ENCODE measurements around the gene NDUFS8. TPM values are rescaled to one million over a fixed set of nuclear protein-coding genes. Genes with fewer than 3 reads are reported as not detected.
A peak's percentile ranks its signal among the peaks of the same experiment; 100 is the strongest.
"Not testable (repeated sequence)": the region's sequence is repeated elsewhere in the genome, so short reads cannot be mapped to it uniquely, and the experiment has no call there.

NDUFS8 gene
- 100 to 1,000 TPM in 2 of 4 donors, 10 to 100 TPM in 2; 53.4 to 291 (median 139) TPM for total RNA-seq

DNA sequence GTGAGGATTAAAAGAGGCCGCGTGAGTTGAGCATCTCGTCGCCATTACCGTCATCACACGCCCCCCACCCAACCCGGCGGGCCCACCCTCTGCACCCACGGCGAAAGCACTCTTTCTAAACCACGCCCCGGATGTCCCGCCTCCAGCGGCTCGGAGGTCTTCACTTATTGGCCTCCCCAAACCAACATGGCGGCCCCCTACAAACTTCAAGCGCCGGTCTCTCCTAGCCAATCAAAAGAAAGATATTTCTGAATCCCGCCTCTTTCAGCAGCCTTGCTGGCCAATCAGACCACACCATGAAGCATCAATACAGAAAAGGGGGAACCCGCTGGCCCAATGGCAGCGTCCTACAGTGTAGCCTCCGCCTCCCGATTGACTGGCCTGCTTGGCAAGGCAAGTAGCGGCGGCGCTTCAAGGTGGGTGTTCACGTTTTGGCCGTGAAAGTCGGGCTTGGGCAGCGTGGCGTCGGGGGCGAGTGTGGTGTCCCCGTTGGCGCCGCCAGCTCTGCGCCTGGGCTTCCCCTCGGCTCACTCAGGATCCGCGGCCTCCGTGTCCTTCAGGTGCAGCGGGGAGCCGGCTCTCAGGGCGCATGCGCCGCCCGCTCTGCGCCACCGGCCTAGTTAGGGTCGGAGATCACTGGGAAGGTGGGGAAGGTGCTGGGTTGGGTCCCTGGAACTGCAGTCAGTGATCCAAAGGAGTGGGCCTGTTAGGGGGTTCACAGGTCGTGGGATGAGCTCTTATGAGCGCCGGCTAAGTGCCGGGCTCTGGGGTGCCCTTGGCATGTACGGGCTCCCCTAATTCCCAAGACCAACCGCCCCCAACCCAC lies at the start of gene NDUFS8:
Gene NDUFS8, plus strand, starts transcription at position 364 of the 826 bp plus-strand sequence. CDS start 1,471 bp downstream, outside the sequence.
- TF ChIP-seq, protein P1, sequence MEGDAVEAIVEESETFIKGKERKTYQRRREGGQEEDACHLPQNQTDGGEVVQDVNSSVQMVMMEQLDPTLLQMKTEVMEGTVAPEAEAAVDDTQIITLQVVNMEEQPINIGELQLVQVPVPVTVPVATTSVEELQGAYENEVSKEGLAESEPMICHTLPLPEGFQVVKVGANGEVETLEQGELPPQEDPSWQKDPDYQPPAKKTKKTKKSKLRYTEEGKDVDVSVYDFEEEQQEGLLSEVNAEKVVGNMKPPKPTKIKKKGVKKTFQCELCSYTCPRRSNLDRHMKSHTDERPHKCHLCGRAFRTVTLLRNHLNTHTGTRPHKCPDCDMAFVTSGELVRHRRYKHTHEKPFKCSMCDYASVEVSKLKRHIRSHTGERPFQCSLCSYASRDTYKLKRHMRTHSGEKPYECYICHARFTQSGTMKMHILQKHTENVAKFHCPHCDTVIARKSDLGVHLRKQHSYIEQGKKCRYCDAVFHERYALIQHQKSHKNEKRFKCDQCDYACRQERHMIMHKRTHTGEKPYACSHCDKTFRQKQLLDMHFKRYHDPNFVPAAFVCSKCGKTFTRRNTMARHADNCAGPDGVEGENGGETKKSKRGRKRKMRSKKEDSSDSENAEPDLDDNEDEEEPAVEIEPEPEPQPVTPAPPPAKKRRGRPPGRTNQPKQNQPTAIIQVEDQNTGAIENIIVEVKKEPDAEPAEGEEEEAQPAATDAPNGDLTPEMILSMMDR (IDR thresholded peaks at IDR 0.05) = no peak
- TF ChIP-seq POLR2A (IDR thresholded peaks at IDR 0.05) = peak in 1 of 2 donors; percentile 47
- H3K36me3 ChIP-seq = no peaks in the 10 kb centered on the region
- H3K27me3 ChIP-seq = no peaks in the 10 kb centered on the region
- peak within 1 kb of the TSS; percentile 70 to 92 for H3K4me3 ChIP-seq
- H3K27ac ChIP-seq = peak within 1 kb of the TSS; percentile 78 to 89
- intact Hi-C loops (cut with DNase I; ENCODE audit: low total_unique reads) = no loop called here
- peak; percentile 96 to 98 for DNase-seq
- no peaks in the 10 kb centered on the region for H3K9me3 ChIP-seq
- H3K4me1 ChIP-seq = peaks cover 8 to 9% of the 10 kb centered on the region in 2 donors

DNA sequence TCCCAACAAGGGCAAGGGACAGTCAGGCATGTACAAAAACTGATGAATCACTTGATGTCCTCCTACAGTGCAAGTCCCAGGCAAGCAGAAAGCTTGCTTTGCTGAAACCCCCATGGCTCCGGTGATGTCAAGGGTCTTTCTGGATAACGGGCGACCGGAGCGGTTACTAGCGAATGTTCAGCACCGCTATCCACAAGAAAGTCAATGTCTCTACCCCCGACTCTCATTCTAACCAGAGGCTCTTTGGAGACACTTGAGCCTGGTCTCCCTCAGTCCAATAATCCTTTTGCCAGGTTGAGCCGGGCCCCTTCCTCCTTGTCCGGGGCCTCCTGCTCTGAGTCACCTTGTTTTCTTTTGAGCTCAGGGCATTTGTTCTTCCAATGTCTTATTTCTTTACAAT lies 49.3 kb upstream of the NDUFS8 start:
- H3K4me3 ChIP-seq; H3K9me3 ChIP-seq; H3K4me1 ChIP-seq; DNase-seq; H3K36me3 ChIP-seq; intact Hi-C loops (cut with DNase I; ENCODE audit: low total_unique reads); H3K27ac ChIP-seq; H3K27me3 ChIP-seq: not testable (repeated sequence)

DNA sequence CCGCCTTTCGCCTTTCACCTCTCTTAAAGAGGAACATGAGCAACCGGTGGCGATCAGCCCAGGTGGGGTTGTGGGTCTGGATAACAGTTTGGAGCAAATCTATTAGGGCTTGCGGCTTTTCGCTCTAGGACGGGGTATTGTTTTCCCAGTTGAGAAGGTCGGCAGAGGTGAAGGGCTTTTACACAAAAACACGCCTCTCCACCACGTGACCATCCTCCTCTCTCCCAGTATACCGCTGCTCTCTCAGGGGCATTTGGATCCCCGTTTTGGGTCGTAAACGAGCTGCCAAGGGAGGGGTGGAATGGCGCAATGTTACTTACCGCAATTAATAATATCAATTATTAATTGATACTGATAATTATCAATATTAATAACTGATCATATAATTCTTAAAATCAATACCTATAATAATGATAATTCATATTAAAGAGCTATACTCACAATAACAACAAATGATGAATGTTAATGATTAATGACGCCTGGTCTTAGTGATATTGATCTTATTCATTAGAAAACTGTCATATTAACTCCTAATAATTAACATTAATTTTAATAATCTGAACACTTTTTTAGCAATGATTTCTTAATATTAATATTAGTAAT lies 48.1 kb upstream of the NDUFS8 start:
- H3K36me3 ChIP-seq; H3K27me3 ChIP-seq; DNase-seq; H3K9me3 ChIP-seq; H3K4me3 ChIP-seq; H3K27ac ChIP-seq; H3K4me1 ChIP-seq; intact Hi-C loops (cut with DNase I; ENCODE audit: low total_unique reads): not testable (repeated sequence)

DNA sequence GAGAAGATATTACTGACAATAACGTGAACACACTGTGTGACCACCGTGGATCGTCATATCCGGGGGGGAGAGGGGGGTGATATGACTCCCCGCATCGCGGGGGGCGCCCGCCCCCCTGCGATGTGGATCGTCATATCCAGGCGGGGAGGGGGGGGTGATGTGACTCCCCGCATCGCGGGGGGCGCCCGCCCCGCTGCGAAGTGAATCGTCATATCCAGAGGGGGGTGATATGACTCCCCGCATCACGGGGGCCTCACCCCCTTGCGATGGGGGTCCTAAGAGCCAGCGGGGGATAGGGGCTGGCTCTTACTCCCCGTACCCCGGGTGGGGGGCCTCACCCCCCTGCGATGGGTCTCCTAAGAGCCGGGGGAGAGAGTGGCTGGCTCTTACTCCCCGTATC lies 46.5 kb upstream of the NDUFS8 start:
- Histone ChIP-seq H3K27me3 (no peaks in the 10 kb centered on the region), H3K4me3 (no peak overlapping the region), H3K36me3 (no peaks in the 10 kb centered on the region), H3K4me1 (no peaks in the 10 kb centered on the region), H3K9me3 (no peaks in the 10 kb centered on the region), H3K27ac (no peak overlapping the region)
- TF ChIP-seq, protein P1 (IDR thresholded peaks at IDR 0.05) = no peak
- no peak for TF ChIP-seq POLR2A (IDR thresholded peaks at IDR 0.05)
- intact Hi-C loops (cut with DNase I; ENCODE audit: low total_unique reads) = no loop called here
- DNase-seq = no peak

DNA sequence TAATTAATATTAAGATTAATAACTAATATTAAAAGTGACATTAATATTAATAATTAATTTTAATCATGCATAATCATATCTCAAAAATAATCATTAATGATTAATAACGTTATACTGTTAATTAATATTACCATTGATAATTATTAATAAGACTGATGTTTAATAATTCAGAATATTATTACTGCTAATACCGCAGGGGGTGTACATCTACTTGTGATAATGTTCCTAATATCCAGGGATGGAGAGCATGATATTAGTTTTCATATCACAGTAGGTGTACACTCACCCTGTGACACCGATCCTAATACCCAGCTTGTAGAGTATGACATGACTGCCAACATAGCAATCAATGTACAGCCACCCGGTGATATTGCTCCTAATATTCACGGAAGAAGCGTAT lies 45.2 kb upstream of the NDUFS8 start:
- H3K9me3 ChIP-seq; H3K4me1 ChIP-seq; H3K4me3 ChIP-seq; H3K27ac ChIP-seq; intact Hi-C loops (cut with DNase I; ENCODE audit: low total_unique reads); DNase-seq; H3K27me3 ChIP-seq; H3K36me3 ChIP-seq: not testable (repeated sequence)

DNA sequence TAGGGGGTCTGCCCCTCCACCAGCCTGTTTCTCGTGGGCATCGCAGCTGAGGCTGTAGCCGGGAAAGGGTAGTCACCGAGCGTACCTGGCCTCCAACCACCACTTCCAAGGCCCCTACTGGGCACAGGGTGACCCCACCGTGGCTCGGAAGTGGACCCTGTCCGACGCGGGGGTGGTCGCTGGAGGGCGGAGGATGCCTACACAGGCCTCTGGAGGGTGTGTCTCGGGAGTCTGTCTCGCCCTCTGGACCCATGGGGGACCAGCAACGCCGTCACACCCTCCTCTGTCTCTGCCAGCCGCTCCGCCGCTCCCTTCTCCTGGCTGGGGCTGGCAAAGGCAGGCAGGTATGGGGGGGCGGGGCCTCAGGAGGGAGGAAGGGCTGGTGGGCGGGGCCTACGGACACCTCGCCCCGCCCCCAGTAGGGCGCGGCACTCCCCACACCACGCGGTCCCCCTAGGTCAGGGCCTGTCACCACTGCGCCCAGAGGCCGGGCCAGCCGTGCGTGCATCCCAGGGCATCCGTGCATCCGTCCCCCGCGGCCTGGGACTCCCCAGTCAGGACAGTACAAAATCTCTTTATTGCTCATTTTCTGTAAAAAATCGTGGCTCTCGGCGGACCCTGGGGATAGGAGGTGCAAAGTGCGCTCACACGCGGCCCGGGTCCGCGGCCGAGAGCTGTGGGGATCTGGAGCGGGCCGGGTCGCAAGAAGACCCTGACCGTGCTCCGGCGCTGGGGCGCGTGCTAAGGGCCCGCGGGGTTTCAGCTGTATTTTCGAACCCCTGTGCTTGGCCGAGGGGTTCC lies 39.7 kb upstream of the NDUFS8 start:
- H3K36me3 ChIP-seq; intact Hi-C loops (cut with DNase I; ENCODE audit: low total_unique reads); DNase-seq; H3K27ac ChIP-seq; H3K9me3 ChIP-seq; H3K4me1 ChIP-seq; H3K4me3 ChIP-seq; H3K27me3 ChIP-seq: not testable (repeated sequence)

DNA sequence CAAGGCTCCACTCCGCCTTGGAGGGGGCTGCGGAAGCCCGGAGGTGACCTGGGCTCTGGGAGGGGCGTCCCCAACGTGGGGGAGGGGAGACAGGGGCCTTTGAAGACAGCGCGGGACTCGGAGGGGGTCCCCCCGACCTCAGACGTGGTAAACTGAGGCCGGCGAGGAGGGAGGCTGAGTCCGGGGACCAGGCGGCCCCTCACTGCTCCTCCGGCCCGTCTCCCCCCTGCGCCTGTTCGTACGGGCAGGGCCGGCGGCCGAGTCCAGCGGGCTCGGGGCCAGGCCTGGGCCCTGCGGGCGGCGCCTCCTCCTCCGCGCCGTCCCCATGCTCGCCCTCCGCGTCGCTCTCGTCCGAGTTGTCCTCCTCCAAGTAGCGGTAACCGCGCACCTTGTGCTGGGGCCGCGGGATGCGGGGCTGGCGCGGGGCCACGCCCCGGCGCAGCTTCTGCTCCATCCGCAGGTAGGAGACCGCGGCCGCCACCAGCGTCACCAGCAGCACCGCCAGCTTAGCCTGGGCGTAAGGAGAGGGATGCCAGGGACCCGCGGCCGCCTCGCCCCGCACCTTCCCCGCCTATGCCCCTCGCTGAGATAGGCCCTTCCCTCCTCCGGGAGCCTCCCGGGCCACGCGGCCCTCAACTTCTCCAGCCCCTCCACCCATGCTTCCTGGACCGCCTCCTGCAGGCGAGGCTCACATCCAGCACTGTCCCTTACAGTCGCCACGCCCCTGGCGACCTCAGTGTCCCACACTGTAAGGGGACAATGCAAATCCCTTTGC lies 38.9 kb upstream of the NDUFS8 start:
- intact Hi-C loops (cut with DNase I; ENCODE audit: low total_unique reads); H3K27me3 ChIP-seq; H3K9me3 ChIP-seq; H3K36me3 ChIP-seq; H3K4me3 ChIP-seq; H3K27ac ChIP-seq; DNase-seq; H3K4me1 ChIP-seq: not testable (repeated sequence)

Data from uterus (tissue), 4 donors.